Erythroblast (primary cell): ENCODE measurements around the gene OR2T4.

Experiments
- GATA1 ChIP-seq: IDR thresholded peaks from 2 replicates; pipeline ENCODE4 v1.6.1; 2011; ENCODE audit warnings: low read depth, mild to moderate bottlenecking, control low read depth, low read length, moderate library complexity
- POLR2A ChIP-seq: IDR thresholded peaks from 2 replicates; pipeline ENCODE4 v1.6.1; 2011; ENCODE audit warnings: mild to moderate bottlenecking, low read length

DNA sequence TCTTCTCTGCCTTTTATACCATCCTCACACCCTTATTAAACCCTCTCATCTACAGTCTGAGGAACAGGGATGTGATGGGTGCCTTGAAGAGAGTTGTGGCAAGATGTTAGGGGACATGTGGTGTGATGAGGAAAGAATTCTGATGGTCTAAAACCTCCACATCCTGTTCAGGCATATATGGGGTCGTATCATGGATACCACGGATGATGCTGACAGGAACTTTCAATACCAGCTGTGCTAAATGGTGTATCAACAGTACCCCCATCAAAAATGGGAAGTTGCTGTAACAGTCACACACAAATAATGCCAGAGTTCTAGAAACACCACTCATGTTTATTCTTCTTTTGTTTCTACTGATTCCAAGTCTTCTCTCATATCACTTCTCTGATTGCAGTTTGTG lies 27.0 kb downstream of the OR2T4 start:
- TF ChIP-seq POLR2A (no peak), GATA1 (no peak)
